HCT116 (cell line): ENCODE results near the gene LAX1.

Source experiments
- CBX3 ChIP-seq: IDR thresholded peaks from 2 replicates; pipeline ENCODE4 v1.6.1; 2012; ENCODE audit warnings: low read depth
- EGR1 ChIP-seq: IDR thresholded peaks from 2 replicates; pipeline ENCODE4 v1.6.1; 2012; ENCODE audit warnings: low read depth
- MAX ChIP-seq: IDR thresholded peaks from 2 replicates; pipeline ENCODE4 v1.6.1; 2012
- POLR2A ChIP-seq: IDR thresholded peaks from 2 replicates; pipeline ENCODE4 v1.7.0; 2011; ENCODE audit warnings: borderline replicate concordance; ENCODE audit not compliant: insufficient read depth, insufficient read length; ENCODE audit errors: extremely low read depth
- POLR2AphosphoS5 ChIP-seq: IDR thresholded peaks from 2 replicates; pipeline ENCODE4 v1.6.1; 2011; ENCODE audit warnings: mild to moderate bottlenecking, low read depth, low read length, moderate library complexity
- RAD21 ChIP-seq: IDR thresholded peaks from 2 replicates; pipeline ENCODE4 v1.6.1; 2012; ENCODE audit warnings: low read depth, mild to moderate bottlenecking
- REST ChIP-seq: IDR thresholded peaks from 2 replicates; pipeline ENCODE4 v1.6.1; 2012; ENCODE audit warnings: low read depth
- SIN3A ChIP-seq: IDR thresholded peaks from 2 replicates; pipeline ENCODE4 v1.6.1; 2012; ENCODE audit warnings: low read depth
- TCF7L2 ChIP-seq: IDR thresholded peaks from 2 replicates; pipeline ENCODE4 v1.7.0; 2011; ENCODE audit warnings: borderline replicate concordance, inconsistent platforms; ENCODE audit not compliant: insufficient read depth, insufficient read length; ENCODE audit errors: extremely low read depth
- ZFX ChIP-seq: fragments of 450-650 bp; IDR thresholded peaks from 2 replicates; pipeline ENCODE4 v1.6.1; 2017
- ZNF274 ChIP-seq: fragments of 200-500 bp; sonication (Bioruptor generic); IDR thresholded peaks from 2 replicates; pipeline ENCODE4 v1.6.1; 2014; ENCODE audit warnings: mild to moderate bottlenecking, low read depth, low read length, inconsistent platforms
- TF ChIP-seq, protein P1 (sequence below), 3 experiments: fragments of 200-600 bp in 1 of 3; sonication (generic) in 1 of 3; IDR thresholded peaks in 2 of 3; conservative IDR thresholded peaks in 1 of 3; 2 replicates each; pipeline ENCODE4 v1.5.1; 2012 to 2017; ENCODE audit warnings: low read depth in 2 of 3, low read length in 2 of 3, antibody characterized with exemption in 1 of 3, borderline replicate concordance in 1 of 3, control low read depth in 1 of 3, mild to moderate bottlenecking in 1 of 3, mixed read lengths in 1 of 3, mixed run types in 1 of 3, moderate library complexity in 1 of 3; ENCODE audit not compliant: insufficient read depth in 1 of 3

GRCh38 chr1:203765029-203765837 lies at the start of gene LAX1:
- no peak for TF ChIP-seq POLR2AphosphoS5
- no peak for TF ChIP-seq ZNF274
- TF ChIP-seq CBX3 = no peak
- TF ChIP-seq, protein P1, sequence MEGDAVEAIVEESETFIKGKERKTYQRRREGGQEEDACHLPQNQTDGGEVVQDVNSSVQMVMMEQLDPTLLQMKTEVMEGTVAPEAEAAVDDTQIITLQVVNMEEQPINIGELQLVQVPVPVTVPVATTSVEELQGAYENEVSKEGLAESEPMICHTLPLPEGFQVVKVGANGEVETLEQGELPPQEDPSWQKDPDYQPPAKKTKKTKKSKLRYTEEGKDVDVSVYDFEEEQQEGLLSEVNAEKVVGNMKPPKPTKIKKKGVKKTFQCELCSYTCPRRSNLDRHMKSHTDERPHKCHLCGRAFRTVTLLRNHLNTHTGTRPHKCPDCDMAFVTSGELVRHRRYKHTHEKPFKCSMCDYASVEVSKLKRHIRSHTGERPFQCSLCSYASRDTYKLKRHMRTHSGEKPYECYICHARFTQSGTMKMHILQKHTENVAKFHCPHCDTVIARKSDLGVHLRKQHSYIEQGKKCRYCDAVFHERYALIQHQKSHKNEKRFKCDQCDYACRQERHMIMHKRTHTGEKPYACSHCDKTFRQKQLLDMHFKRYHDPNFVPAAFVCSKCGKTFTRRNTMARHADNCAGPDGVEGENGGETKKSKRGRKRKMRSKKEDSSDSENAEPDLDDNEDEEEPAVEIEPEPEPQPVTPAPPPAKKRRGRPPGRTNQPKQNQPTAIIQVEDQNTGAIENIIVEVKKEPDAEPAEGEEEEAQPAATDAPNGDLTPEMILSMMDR (IDR thresholded peaks at IDR 0.05 in 2 of 3, conservative IDR thresholded peaks at IDR 0.05 in 1 of 3; ENCODE audit: borderline replicate concordance in 1 of 3, insufficient read depth in 1 of 3, low read depth in 2 of 3, low read length in 2 of 3) = no peak
- TF ChIP-seq ZFX = no peak
- TF ChIP-seq RAD21 = no peak
- no peak for TF ChIP-seq EGR1
- TF ChIP-seq REST = no peak
- TF ChIP-seq POLR2A = no peak
- TF ChIP-seq SIN3A = no peak
- no peak for TF ChIP-seq TCF7L2
- TF ChIP-seq MAX = no peak
